Measurements from ENCODE around the gene NFIX. TPM values are rescaled to one million over a fixed set of nuclear protein-coding genes. Genes with fewer than 3 reads are reported as not detected.
A peak's percentile ranks its signal among the peaks of the same experiment; 100 is the strongest.

The NFIX gene
- total RNA-seq, 1 experiment from 2014 or later, result 16.4 TPM

- Mint-ChIP-seq H3K4me3 (ENCODE audit: low read depth, unreplicated experiment) (no peak overlapping the region), H3K27me3 (ENCODE audit: unreplicated experiment) (no peaks in the 10 kb centered on the region), H3K27ac (ENCODE audit: unreplicated experiment) (no peak overlapping the region), H3K36me3 (ENCODE audit: insufficient read depth, unreplicated experiment) (peaks cover 17% of the 10 kb centered on the region), H3K4me1 (ENCODE audit: low read depth, unreplicated experiment) (no peaks in the 10 kb centered on the region), H3K9me3 (ENCODE audit: low read depth, unreplicated experiment) (no peaks in the 10 kb centered on the region)
- intact Hi-C loops (cut with micrococcal nuclease; ENCODE audit: unreplicated experiment), result loop anchor here (5.0 to 10.0 kb wide), 2 partner anchors 112 to 285 kb away; no protein-coding TSS in a partner anchor
- no peak for TF ChIP-seq CTCF (IDR thresholded peaks at IDR 0.05; ENCODE audit: unreplicated experiment)
- DNase-seq, result no peak
- BruUV-seq (replicated peaks), result no TSS peak
- CTCF ChIA-PET, result interaction anchor here (0.6 to 0.9 kb wide), 2 partner anchors 10 to 74 kb away, joined by 3 read pairs; no protein-coding TSS in a partner anchor
These were observed 15.3 kb upstream of the NFIX start for GRCh38 chr19:12979974-12980373.

GRCh38 chr19:12982648-12983047 lies 12.6 kb upstream of the NFIX start:
- CTCF ChIA-PET, result no interaction called here
- no peak for TF ChIP-seq CTCF (IDR thresholded peaks at IDR 0.05; ENCODE audit: unreplicated experiment)
- H3K4me3 Mint-ChIP-seq (ENCODE audit: low read depth, unreplicated experiment), result no peak overlapping the region
- intact Hi-C loops (cut with micrococcal nuclease; ENCODE audit: unreplicated experiment), result no loop called here
- H3K27me3 Mint-ChIP-seq (ENCODE audit: unreplicated experiment), result no peaks in the 10 kb centered on the region
- H3K4me1 Mint-ChIP-seq (ENCODE audit: low read depth, unreplicated experiment), result no peaks in the 10 kb centered on the region
- peaks cover 17% of the 10 kb centered on the region for H3K36me3 Mint-ChIP-seq (ENCODE audit: insufficient read depth, unreplicated experiment)
- DNase-seq, result no peak
- H3K27ac Mint-ChIP-seq (ENCODE audit: unreplicated experiment), result no peak overlapping the region
- no TSS peak for BruUV-seq (replicated peaks)
- no peaks in the 10 kb centered on the region for H3K9me3 Mint-ChIP-seq (ENCODE audit: low read depth, unreplicated experiment)

- CTCF ChIA-PET, result interaction anchor here (1.0 kb wide), 1 partner anchor 78 kb away, joined by 6 read pairs; no protein-coding TSS in a partner anchor
- no peak overlapping the region for H3K4me3 Mint-ChIP-seq (ENCODE audit: low read depth, unreplicated experiment)
- no TSS peak for BruUV-seq (replicated peaks)
- intact Hi-C loops (cut with micrococcal nuclease; ENCODE audit: unreplicated experiment), result no loop called here
- TF ChIP-seq CTCF (IDR thresholded peaks at IDR 0.05; ENCODE audit: unreplicated experiment), result no peak
- H3K27ac Mint-ChIP-seq (ENCODE audit: unreplicated experiment), result no peak overlapping the region
- DNase-seq, result no peak
- no peaks in the 10 kb centered on the region for H3K9me3 Mint-ChIP-seq (ENCODE audit: low read depth, unreplicated experiment)
- H3K27me3 Mint-ChIP-seq (ENCODE audit: unreplicated experiment), result no peaks in the 10 kb centered on the region
- peaks cover 13% of the 10 kb centered on the region for H3K36me3 Mint-ChIP-seq (ENCODE audit: insufficient read depth, unreplicated experiment)
- H3K4me1 Mint-ChIP-seq (ENCODE audit: low read depth, unreplicated experiment), result no peaks in the 10 kb centered on the region
These were observed 12.2 kb upstream of the NFIX start for GRCh38 chr19:12983091-12983490.

- intact Hi-C loops (cut with micrococcal nuclease; ENCODE audit: unreplicated experiment), result no loop called here
- Mint-ChIP-seq H3K4me1 (ENCODE audit: low read depth, unreplicated experiment) (no peaks in the 10 kb centered on the region), H3K4me3 (ENCODE audit: low read depth, unreplicated experiment) (no peak overlapping the region), H3K27me3 (ENCODE audit: unreplicated experiment) (no peaks in the 10 kb centered on the region), H3K36me3 (ENCODE audit: insufficient read depth, unreplicated experiment) (peaks cover 11% of the 10 kb centered on the region), H3K27ac (ENCODE audit: unreplicated experiment) (no peak overlapping the region), H3K9me3 (ENCODE audit: low read depth, unreplicated experiment) (no peaks in the 10 kb centered on the region)
- BruUV-seq (replicated peaks), result no TSS peak
- CTCF ChIA-PET, result interaction anchor here (1.0 kb wide), 1 partner anchor 77 kb away, joined by 6 read pairs; no protein-coding TSS in a partner anchor
- DNase-seq, result peak; percentile 82
- TF ChIP-seq CTCF (IDR thresholded peaks at IDR 0.05; ENCODE audit: unreplicated experiment), result peak; percentile 85
These were observed 11.6 kb upstream of the NFIX start for GRCh38 chr19:12983542-12984142.
